PC-9 (cell line): Measurements from ENCODE around the gene TTC13. TPM values are rescaled to one million over a fixed set of nuclear protein-coding genes. Genes with fewer than 3 reads are reported as not detected.

ENCODE experiments used
- BruUV-seq: library from RNA; stranded (reverse); fragments of 400-500 nt; replicated peaks from 2 replicates; lab custom pipeline; 2021; lab: Mats Ljungman, UMichigan
- CTCF ChIA-PET: fragments of 300-600 bp; sonication (Branson Sonifier 250); formaldehyde crosslinking; loops from one replicate; lab custom pipeline; 2022; ENCODE audit warnings: antibody characterized with exemption; lab: Charles Lee
- POLR2A ChIA-PET: fragments of 300-600 bp; sonication (Branson Sonifier 250); formaldehyde crosslinking; loops from one replicate; lab custom pipeline; 2022; ENCODE audit warnings: antibody characterized with exemption; ENCODE audit not compliant: unreplicated experiment; lab: Charles Lee
- DNase-seq, 2 experiments: peaks; one replicate each; pipeline versions ENCODE4 v3.0.0 to v3.0.0-alpha.2; 2015 to 2022; ENCODE audit warnings: mixed read lengths in 1 of 2
- H2AFZ ChIP-seq: fragments of 200-600 bp; sonication (generic); 2 replicates; pipeline ENCODE4 v1.8.1; 2017; ENCODE audit warnings: antibody characterized with exemption
- H3F3A ChIP-seq: fragments of 200-600 bp; sonication (generic); 2 replicates; pipeline ENCODE4 v1.8.1; 2017; ENCODE audit warnings: antibody characterized with exemption, mild to moderate bottlenecking, low read depth; ENCODE audit not compliant: insufficient read depth
- H3K27ac ChIP-seq: fragments of 200-600 bp; sonication (generic); 2 replicates; pipeline ENCODE4 v1.6.1; 2016; ENCODE audit warnings: mixed run types
- H3K27me3 ChIP-seq: fragments of 200-600 bp; sonication (generic); 2 replicates; pipeline ENCODE4 v1.6.1; 2016; ENCODE audit warnings: low read depth, mixed run types; ENCODE audit not compliant: insufficient read depth
- H3K36me3 ChIP-seq: fragments of 200-600 bp; sonication (generic); 2 replicates; pipeline ENCODE4 v1.6.1; 2016; ENCODE audit warnings: low read depth, mixed run types
- H3K4me1 ChIP-seq: fragments of 200-600 bp; sonication (generic); replicated peaks from 2 replicates; pipeline ENCODE4 v1.6.1; 2016; ENCODE audit warnings: mixed run types; ENCODE audit not compliant: insufficient read depth
- H3K4me2 ChIP-seq: fragments of 200-600 bp; sonication (generic); 2 replicates; pipeline ENCODE4 v1.6.1; 2017; ENCODE audit warnings: mixed run types
- H3K4me3 ChIP-seq: fragments of 200-600 bp; sonication (generic); 2 replicates; pipeline ENCODE4 v1.6.1; 2016; ENCODE audit warnings: mixed run types
- H3K79me2 ChIP-seq: fragments of 200-600 bp; sonication (generic); 2 replicates; pipeline ENCODE4 v1.6.1; 2017; ENCODE audit warnings: low read depth, mixed run types
- H3K9me2 ChIP-seq: fragments of 200-600 bp; sonication (generic); 2 replicates; pipeline ENCODE4 v1.8.1; 2017; ENCODE audit warnings: mild to moderate bottlenecking; ENCODE audit not compliant: insufficient read depth
- H3K9me3 ChIP-seq: fragments of 200-600 bp; sonication (generic); 2 replicates; pipeline ENCODE4 v1.8.1; 2016; ENCODE audit warnings: low read depth; ENCODE audit not compliant: insufficient read depth
- H4K20me1 ChIP-seq: fragments of 200-600 bp; sonication (generic); 2 replicates; pipeline ENCODE4 v1.8.1; 2017; ENCODE audit not compliant: insufficient read depth
- CTCF ChIP-seq: fragments of 200-600 bp; sonication (generic); conservative IDR thresholded peaks from 2 replicates; pipeline ENCODE4 v1.6.1; 2017; ENCODE audit warnings: mixed run types, antibody characterized with exemption, mild to moderate bottlenecking, moderate library complexity
- EZH2 ChIP-seq: fragments of 200-600 bp; sonication (generic); IDR thresholded peaks from 2 replicates; pipeline ENCODE4 v1.8.0; 2017; ENCODE audit warnings: antibody characterized with exemption, low read depth
- intact Hi-C: fragments of 100-400 bp; cut with micrococcal nuclease; formaldehyde crosslinking; loops from one replicate; pipeline ENCODE4 v1.10.0; 2022; ENCODE audit not compliant: unreplicated experiment
- total RNA-seq: library from RNA; stranded (reverse); gene quantifications from 2 replicates; pipeline ENCODE4 v1.2.3, GENCODE V29; 2021

TTC13 gene
- total RNA-seq, 1 experiment from 2014 or later, result 7.5 TPM

DNA sequence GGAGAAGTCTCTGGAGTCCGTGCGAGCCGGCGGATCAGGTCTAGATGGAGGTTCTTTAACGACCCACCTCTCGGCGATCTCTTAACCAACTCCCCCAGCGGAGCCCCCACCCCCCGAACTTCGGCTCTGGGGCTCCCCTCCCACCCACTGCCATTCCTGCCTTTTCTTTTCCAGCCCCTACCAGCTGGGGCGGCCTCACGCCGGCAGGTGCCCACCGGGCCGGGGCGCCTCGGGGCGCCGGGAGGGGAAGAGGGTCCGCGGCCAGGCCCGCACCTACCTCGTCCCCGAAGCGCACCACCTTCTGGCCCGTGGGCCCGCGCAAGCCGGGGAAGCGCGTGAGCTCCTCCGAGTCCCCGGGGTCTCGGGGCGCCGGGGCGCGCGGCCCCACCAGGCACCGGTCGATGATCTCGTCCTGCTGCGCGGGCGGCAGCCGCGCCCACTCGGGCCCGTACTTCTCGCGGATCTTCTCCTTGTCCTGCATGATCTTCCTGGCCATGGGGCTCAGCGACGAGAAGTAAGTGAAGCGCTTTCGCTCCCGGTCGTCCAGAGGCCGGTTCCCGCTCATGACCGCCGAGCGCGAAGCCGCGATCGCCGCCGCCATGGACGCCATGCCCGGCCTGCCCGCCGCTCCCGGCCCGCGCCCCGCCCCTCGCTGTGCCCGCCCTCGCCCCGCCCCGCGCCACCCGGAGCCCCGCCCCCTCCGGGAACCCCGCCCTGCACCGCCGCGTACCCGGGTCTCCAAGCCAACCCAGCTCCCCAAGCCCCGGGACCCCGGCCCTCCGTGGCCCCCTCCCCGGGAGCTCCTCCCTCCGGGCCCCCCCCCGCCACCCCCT, 110.5 kb downstream of the TTC13 start, which contains the start of gene C1orf198:
C1orf198 (minus strand) TSS at position 619 of the 833 bp plus-strand sequence; CDS start at position 610, 9 bp downstream.
- Histone ChIP-seq H3K27me3 (no peaks in the 10 kb centered on the region), H3K4me2 (peak within 1 kb of the TSS; percentile 93), H2AFZ (peak within 1 kb of the TSS; percentile 96), H4K20me1 (no peaks in the 10 kb centered on the region), H3K36me3 (no peaks in the 10 kb centered on the region), H3K4me3 (peak within 1 kb of the TSS; percentile 78), H3K4me1 (peaks cover 37% of the 10 kb centered on the region), H3K9me3 (no peaks in the 10 kb centered on the region), H3K9me2 (no peaks in the 10 kb centered on the region), H3F3A (peaks cover 10% of the 10 kb centered on the region), H3K79me2 (peaks cover 15% of the 10 kb centered on the region), H3K27ac (peak within 1 kb of the TSS; percentile 61)
- BruUV-seq, result no TSS peak
- no peak; the same call in 1 of the 2 replicates for TF ChIP-seq CTCF
- no peak for TF ChIP-seq EZH2
- intact Hi-C loops, result loop anchor here (2.0 to 10.0 kb wide), 3 partner anchors 111 to 347 kb away; partner anchors contain the start of genes ARV1, COG2 and TTC13
- peak in 1 of 2 experiments; percentile 75 for DNase-seq
- CTCF ChIA-PET, result interaction anchor here (0.6 kb wide), 1 partner anchor 111 kb away, joined by 3 read pairs; the partner anchor contains the start of genes ARV1 and TTC13
- POLR2A ChIA-PET, result interaction anchor here (0.6 to 0.7 kb wide), 3 partner anchors 49 to 759 kb away, joined by 3 to 6 read pairs (median 3); no protein-coding TSS in a partner anchor

- no peaks in the 10 kb centered on the region for H4K20me1 ChIP-seq
- intact Hi-C loops, result loop anchor here (5.0 to 10.0 kb wide), 2 partner anchors 225 to 347 kb away; partner anchors contain the start of gene COG2
- H3K27ac ChIP-seq, result no peak overlapping the region
- no peaks in the 10 kb centered on the region for H3K9me3 ChIP-seq
- peaks cover 43% of the 10 kb centered on the region for H3K4me1 ChIP-seq
- peak overlapping the region; percentile 96 for H2AFZ ChIP-seq
- ChIA-PET CTCF (interaction anchor here (0.6 kb wide), 1 partner anchor 112 kb away, joined by 3 read pairs; the partner anchor contains the start of genes ARV1 and TTC13), POLR2A (no interaction called here)
- H3F3A ChIP-seq, result peaks cover 15% of the 10 kb centered on the region
- peak in 1 of 2 experiments; percentile 14 for DNase-seq
- TSS peak; percentile 34 for BruUV-seq
- H3K79me2 ChIP-seq, result peaks cover 23% of the 10 kb centered on the region
- TF ChIP-seq EZH2, result no peak
- no peak for TF ChIP-seq CTCF
- peak overlapping the region; percentile 93 for H3K4me2 ChIP-seq
- peak overlapping the region; percentile 78 for H3K4me3 ChIP-seq
- no peaks in the 10 kb centered on the region for H3K36me3 ChIP-seq
- no peaks in the 10 kb centered on the region for H3K9me2 ChIP-seq
- no peaks in the 10 kb centered on the region for H3K27me3 ChIP-seq
Observed at GRCh38 chr1:230867101-230867902, 111.4 kb downstream of the TTC13 start.
